GM12891 (cell line): ENCODE results near the gene DMBX1.

Source experiments
- DNase-seq: peaks from one replicate; pipeline ENCODE4 v3.0.0; 2011; ENCODE audit warnings: low spot score; ENCODE audit not compliant: insufficient read length
- FAIRE-seq: peaks from 2 replicates; lab custom pipeline; 2011; peaks lifted over from hg19 to GRCh38; lab: Jason Lieb, UNC
- PAX5 ChIP-seq: IDR thresholded peaks from 2 replicates; pipeline ENCODE4 v1.6.1; 2011; ENCODE audit warnings: low read length, moderate library complexity, mild to moderate bottlenecking; ENCODE audit not compliant: insufficient read depth, severe bottlenecking
- POLR2A ChIP-seq: IDR thresholded peaks from 2 replicates; pipeline ENCODE4 v1.6.1; 2011; ENCODE audit warnings: low read depth, low read length, control low read depth
- POLR2AphosphoS5 ChIP-seq: IDR thresholded peaks from 2 replicates; pipeline ENCODE4 v1.6.1; 2011; ENCODE audit warnings: low read depth, low read length, control low read depth
- POU2F2 ChIP-seq: IDR thresholded peaks from 2 replicates; pipeline ENCODE4 v1.6.1; 2011; ENCODE audit warnings: low read depth, mild to moderate bottlenecking, control low read depth, low read length, moderate library complexity
- SPI1 ChIP-seq: IDR thresholded peaks from 2 replicates; pipeline ENCODE4 v1.6.1; 2011; ENCODE audit warnings: low read depth, low read length, control low read depth
- TAF1 ChIP-seq: IDR thresholded peaks from 2 replicates; pipeline ENCODE4 v1.6.1; 2011; ENCODE audit warnings: low read depth, low read length, control low read depth

DMBX1 gene

DNA sequence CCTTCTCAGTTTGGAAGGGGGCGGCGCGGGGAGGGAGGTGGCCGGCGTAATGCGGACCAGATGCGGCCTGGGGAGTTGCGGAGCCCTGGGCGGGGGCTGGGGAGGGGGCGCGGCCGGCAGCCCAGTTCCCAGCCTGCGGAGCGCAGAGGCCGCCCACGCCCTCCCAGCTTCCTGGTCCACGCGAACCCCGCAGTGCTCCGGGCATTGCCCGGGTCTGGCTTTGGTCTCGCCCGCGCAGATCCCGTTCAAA is 695 bp downstream of the DMBX1 start:
- no peak for TF ChIP-seq SPI1
- TF ChIP-seq POU2F2: no peak
- TF ChIP-seq POLR2AphosphoS5: no peak
- TF ChIP-seq TAF1: no peak
- TF ChIP-seq PAX5: no peak
- no peak for TF ChIP-seq POLR2A
- FAIRE-seq (no peak), DNase-seq (no peak)

- FAIRE-seq: no peak
- DNase-seq: no peak
- TF ChIP-seq TAF1 (no peak), POLR2AphosphoS5 (no peak), SPI1 (no peak), POU2F2 (no peak)
These were observed 1.2 kb downstream of the DMBX1 start for GRCh38 chr1:46490656-46491442.

DNA sequence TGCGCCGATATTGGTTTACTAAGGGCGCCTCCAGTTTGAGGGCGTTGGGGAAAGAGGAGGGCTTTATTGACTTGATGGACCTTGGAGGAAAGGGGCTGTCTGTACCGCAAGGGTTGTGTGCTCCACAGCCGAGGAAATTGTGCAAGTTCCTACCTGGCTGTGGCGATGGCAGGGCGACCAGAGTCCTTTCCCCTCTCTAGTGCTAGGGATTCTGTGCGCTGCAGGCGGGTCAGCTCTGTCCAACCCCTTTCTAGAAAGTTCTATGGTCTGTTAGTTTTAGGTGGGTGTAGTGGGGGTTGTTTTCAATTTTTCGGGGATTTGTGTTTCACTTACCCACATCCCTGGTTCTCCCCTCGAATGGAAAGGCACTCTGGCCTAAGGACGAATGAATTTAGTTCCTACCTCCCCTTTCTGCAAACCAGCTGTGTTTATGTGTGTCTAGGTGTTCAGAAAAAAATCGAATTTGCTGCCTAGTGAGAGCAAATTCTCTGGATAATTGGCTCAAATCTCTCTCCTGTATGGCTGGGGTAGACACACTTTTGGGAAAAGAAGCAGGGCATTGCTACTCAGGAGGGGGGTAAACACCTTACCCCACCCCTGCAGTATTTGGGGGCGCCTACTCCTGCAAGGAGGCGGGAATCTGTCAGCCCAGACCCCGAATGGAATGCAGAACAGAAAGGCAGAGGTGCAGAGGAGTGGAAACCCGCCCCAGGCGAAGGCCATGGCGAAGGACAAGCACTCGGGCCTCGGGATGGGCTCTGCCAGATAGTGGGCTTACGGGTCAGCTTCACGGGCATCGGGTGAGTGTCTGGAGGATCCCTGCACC is 2.0 kb downstream of the DMBX1 start:
- no peak for FAIRE-seq
- DNase-seq: no peak
- TF ChIP-seq POLR2AphosphoS5 (no peak), PAX5 (no peak), TAF1 (no peak), POLR2A (no peak)

- TF ChIP-seq SPI1 (no peak), PAX5 (no peak), POU2F2 (no peak), POLR2AphosphoS5 (no peak), POLR2A (no peak), TAF1 (no peak)
- DNase-seq (no peak), FAIRE-seq (no peak)
These were observed 2.7 kb downstream of the DMBX1 start for GRCh38 chr1:46492269-46492853.

GRCh38 chr1:46492871-46493270 is 3.2 kb downstream of the DMBX1 start:
- TF ChIP-seq POLR2AphosphoS5 (no peak), SPI1 (no peak), POU2F2 (no peak), PAX5 (no peak), POLR2A (no peak), TAF1 (no peak)
- DNase-seq (no peak), FAIRE-seq (no peak)

DNA sequence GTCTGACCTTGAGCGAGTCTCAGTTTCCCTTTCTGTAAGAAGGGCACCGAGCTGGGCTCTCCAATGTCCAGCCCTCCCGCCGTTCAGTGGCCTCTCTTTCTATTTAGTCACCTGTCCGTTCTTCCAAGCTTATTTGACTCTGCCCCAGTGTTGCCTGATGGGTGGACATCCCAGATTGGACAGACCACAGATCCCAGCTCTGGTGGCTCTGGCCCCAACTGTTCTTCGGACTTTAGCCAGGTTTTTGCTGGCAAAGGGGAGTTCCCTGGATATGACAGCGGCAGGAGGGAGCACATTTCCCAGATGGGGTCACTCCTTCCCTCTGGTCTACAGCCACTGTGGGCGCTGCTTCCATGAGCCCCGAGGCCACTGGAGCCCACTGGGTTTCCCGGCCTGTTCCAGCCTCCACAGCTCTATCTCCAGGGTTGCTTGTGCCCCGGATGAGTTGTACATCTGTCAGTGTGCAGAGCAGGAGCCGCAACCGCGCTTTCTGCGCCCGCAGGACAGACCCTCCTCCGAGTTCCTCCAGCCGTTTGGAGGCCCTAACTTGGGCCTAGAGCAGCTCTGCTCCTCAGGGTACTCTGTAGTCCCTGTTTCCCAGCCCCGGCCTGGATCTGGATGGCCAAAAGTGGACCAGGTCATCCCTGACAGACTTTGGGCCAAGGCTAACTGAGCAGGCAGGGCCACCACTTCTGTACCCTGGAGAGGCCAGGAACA is 3.8 kb downstream of the DMBX1 start:
- DNase-seq (no peak), FAIRE-seq (no peak)
- TF ChIP-seq SPI1 (no peak), POLR2AphosphoS5 (no peak), POU2F2 (no peak), PAX5 (no peak), TAF1 (no peak), POLR2A (no peak)

DNA sequence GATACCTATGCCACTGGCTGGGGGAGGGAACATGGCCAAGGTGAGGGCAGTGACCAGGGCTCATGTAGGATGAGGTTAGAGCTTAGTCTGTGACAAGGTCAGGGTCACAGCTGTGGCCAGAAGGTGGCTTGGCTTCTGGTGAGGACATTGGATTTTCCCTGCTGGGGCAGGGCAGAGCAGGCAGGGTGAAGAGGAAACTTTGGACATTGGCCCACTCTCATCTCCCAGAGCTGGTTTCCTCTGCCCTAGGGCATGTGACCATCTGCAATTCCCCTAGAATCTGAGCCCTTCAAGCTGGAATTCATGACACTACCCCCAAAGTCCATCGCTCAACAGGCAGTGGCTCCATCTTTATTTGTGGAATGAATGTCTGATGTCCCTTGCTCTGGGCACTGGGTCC is 5.3 kb downstream of the DMBX1 start:
- DNase-seq (no peak), FAIRE-seq (no peak)
- no peak for TF ChIP-seq TAF1
- TF ChIP-seq POU2F2: no peak
- no peak for TF ChIP-seq POLR2A
- no peak for TF ChIP-seq POLR2AphosphoS5
- TF ChIP-seq PAX5: no peak
- TF ChIP-seq SPI1: no peak

- TF ChIP-seq PAX5: no peak
- no peak for TF ChIP-seq POU2F2
- TF ChIP-seq SPI1: no peak
- TF ChIP-seq POLR2A: no peak
- no peak for TF ChIP-seq POLR2AphosphoS5
- FAIRE-seq: no peak
- no peak for DNase-seq
These were observed 6.1 kb downstream of the DMBX1 start for GRCh38 chr1:46495778-46496177.

- FAIRE-seq (no peak), DNase-seq (no peak)
- TF ChIP-seq SPI1 (no peak), POLR2AphosphoS5 (no peak), TAF1 (no peak), POU2F2 (no peak), POLR2A (no peak), PAX5 (no peak)
These were observed 6.9 kb downstream of the DMBX1 start for GRCh38 chr1:46496505-46496904.
